Activated T-cell treated with anti-CD3 and anti-CD28 coated beads, Interleukin-2, amount 50 U/mL, for 1 hour (primary cell): Measurements from ENCODE around the gene RPRML.
"Not testable (repeated sequence)": the region's sequence is repeated elsewhere in the genome, so short reads cannot be mapped to it uniquely, and the experiment has no call there.

Source experiments
- DNase-seq: peaks from one replicate; pipeline ENCODE4 v3.0.0-alpha.2; 2020

Gene RPRML

GRCh38 chr17:46975287-46975686, 3.8 kb downstream of the RPRML start:
- DNase-seq = no peak

DNA sequence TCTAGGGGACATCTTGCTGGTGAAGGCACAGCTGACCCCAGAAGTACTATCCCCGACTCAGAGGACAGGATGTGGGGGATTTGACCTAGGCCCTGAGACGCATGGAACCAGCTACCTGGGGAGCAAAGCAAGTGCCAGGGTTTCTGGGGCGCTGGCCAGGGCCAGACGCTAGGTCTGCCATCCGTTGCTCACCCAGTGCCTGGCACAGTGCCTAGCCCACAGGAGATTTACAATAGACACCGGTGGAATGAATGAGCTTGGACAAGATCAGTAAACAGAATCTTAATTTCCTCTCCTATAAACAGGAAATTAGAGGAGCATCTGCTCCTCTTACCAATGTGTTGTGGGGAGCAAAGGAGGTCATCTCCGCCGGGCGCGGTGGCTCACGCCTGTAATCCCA, 5.0 kb downstream of the RPRML start:
- no peak for DNase-seq

DNA sequence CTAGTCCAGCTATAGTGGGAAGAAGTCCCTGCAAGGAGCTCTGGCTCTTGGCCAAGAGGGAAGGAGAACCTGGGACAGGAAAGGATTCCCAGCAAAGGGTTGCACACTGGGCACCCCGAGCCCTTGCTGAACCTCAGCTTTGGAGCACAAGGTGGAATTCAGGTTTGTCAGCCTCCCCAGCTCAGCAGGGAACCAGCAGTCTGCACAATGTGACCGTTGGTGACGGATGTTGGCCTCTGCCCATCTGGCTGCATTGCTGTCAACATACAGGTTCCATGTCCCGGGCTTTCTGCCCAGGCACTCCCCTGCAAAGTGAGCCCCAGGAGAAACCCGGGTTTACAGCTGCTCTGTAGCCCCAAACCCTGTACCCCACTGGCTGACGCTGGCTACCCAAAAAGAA, 6.7 kb downstream of the RPRML start:
- DNase-seq = no peak

- DNase-seq = no peak
Measured at GRCh38 chr17:46971647-46972300, 7.3 kb downstream of the RPRML start.

DNA sequence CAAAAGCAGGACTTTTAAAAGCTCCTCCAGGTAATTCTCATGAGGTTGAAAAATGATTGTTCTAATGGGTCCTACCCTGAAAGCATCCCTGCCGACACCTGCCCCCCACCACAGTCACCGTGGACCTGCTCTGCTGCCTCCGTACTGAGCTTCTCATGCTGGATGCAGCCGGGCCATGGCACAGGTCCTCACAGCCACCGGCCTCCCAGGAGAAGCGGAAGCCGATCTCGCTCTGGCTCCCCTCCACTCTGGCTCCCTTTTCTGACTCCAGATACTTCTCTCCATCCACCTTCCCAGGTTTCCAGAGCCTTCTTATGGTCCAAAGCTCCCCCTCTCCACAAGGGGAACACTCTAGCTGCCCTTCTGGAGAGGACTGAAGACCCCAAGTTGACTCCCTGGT, 10.2 kb downstream of the RPRML start:
- DNase-seq = no peak

DNA sequence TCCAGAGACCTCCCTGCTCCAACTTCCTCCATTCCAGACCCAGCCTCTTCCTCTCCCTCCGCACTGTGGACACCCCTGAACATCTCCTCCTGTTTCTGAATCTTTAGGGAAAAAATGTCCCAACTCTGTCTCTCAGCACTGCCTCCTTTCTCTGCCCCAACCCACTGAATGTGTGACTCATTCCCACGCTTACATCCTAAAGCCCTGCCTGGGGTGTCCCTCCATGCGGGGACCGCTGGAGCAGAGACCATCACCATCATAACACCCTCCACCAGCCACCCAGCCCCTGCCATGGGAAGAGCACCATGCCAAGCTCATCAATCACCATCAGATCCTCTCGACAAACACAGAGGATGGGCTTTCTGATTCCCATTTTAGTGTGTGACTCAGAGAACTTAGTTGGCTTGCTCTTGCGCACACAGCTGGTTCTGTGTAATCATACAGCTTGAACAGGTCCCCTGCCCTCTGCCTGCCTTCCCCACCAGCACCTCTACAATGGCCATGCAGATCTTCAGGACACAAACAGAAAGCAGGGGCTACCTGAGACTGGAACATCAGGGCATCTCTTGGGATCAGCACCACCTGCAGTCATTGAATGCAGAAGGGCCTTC, 10.7 kb downstream of the RPRML start:
- DNase-seq = no peak

GRCh38 chr17:46964315-46965265, 14.5 kb downstream of the RPRML start:
- no peak for DNase-seq

DNA sequence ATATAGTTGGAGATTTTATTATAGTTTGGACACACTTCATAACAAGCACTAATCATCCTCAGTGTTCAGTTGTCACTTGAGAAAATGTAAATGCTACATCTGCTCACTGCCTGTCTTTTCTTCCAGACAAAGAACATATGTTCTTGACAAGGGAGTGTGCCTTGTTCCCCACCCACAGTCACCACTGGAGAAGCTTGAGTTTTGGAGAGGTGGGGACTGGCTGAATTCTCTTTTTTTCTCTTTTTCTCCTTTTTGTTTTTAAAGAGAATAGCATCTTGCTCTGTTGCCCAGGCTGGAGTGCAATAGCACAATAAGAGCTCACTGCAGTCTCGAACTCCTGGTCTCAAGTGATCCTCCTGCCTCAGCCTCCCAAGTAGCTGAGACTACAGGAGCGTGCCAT, 15.5 kb downstream of the RPRML start:
- no peak for DNase-seq

DNA sequence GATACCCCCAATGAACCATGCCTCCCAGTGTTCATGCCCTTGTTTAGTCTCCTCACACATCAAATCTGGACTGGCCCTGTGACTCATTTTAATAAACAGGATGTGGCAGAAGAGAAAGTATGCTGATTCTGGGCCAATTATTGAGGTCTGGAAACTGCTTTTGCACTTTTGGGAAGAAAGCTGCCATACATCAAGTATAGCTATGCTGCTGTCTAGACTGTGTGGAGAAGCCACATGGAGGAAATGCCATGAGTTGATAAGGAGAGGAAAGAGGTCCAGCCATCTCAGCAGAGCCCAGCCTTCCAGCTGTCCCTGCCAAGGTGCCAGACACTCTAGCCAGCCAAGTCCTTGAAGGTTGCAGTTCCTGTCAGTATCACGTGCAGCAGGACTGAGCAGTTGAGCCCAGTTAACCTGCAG, 16.7 kb downstream of the RPRML start:
- no peak for DNase-seq

DNA sequence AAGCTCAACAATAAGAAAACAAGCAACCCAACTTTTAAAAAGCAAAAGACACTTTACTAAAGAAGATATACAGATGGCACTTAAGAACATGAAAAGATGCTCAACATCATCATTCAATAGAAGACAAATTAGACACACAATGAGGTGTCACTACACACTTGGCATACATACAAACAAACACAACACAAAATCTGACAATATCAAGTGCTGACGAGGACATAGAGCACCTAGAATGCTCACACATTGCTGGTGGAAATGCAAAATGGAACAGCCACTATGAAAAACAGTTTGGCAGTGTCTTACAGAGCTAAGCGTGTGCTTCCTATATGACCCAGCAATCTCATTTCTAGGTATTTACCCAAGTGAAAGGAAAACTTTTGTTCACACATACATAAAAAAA, 18.9 kb downstream of the RPRML start:
- no peak for DNase-seq

GRCh38 chr17:46958041-46958591, 20.9 kb downstream of the RPRML start:
- DNase-seq = no peak

- not testable (repeated sequence) for DNase-seq
Measured at GRCh38 chr17:46953191-46953590, 25.9 kb downstream of the RPRML start.

DNA sequence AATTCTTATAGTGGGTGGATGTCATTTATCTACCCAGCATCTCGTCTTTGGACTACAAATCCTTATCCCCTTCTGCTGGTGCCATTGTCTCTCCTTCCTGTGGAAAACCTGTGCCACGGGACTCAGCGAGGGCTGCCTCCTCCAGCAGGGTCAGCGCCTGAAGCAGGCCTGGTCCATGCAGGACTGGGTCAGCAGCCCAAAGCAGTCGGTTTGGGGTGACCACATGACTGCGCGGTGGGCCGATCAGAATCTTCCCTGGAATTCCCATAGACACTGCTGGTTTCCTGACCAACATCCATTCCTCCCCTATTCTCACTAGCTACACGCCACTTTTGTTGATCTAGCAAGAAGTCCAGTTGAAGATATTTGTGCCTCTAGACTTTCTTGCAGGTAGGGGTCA, 26.9 kb downstream of the RPRML start:
- no peak for DNase-seq

DNA sequence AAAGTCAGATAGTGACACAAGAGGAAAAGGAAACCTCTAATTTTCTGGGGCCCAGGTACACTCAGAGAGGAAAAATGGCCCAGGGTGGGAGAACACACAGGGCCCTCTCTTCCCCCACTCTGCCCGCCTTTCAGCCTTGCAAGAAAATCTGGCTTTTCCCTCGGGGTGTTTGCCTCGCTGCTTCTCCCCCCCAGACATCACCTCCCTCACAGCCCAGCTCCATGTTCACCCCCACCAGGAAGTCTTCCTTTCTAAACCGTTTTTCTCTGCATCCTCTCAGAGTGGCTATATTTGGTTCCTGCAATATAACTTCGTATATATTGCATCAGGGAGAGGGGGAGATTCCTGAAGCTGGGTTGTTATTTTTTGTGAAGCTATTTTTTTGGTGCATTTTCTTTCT, 27.3 kb downstream of the RPRML start:
- no peak for DNase-seq

DNA sequence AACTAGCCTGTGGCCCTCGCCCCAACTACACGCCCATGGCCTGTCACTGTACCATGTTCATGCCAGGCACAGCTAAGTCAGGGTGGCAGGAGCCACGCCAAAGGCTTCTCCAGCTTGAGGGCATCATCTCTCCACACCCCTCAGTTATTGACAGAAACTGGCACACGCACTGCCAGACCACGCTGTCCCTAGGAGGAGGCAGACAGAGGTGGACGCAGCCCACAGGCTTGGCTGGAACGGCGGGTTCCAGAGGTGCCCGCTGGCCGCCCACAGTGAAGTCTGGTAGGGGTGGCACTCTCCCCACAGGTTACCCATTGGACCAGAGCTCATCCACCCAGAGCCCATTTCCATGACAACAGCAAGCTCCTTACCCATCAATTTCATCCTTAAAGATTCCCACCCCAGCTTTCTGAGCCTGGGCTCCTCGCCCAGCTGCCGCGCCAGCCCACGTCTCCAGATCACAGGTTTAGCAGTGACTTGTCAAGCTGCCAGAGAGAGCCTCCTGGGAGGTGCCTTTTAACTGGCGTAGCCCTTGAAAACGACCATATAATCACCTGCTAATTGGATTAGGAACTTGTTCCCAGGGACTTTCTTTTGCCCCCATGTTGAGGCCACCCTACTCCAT, 27.9 kb downstream of the RPRML start:
- no peak for DNase-seq

DNA sequence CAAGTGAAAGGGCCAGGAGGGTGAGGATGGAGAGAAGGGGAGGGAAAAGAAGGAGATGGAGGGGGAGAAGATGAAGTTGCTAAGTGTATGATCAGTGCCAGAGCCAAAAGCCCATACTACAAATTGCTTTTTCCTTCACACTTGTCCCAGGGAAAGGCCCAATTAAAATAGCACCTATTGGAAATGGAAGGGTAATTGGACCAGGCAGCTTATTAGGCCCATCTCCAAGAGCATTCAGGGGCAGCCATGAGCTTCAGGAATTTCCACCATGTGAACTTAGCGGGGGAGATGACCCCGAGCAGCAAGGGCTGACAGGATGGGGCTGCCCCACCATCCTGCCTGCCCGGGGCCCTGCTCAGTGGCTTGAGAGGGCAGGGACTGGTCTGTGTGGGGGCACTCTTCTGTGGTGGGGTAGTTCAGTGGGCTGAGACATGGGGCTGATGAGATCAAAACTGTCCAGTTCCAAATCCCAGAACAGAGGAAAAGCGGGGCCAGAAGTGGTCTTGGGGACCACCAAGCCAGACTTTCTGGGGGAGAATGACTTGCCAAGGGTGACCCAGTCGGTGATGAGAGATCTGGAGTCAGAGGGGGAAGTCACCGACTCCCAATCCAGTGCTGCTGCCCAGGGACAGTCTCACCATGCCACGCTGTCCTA, 28.6 kb downstream of the RPRML start:
- no peak for DNase-seq

GRCh38 chr17:46949291-46950174, 29.5 kb downstream of the RPRML start:
- no peak for DNase-seq

- no peak for DNase-seq
Measured at GRCh38 chr17:46948544-46948943, 30.5 kb downstream of the RPRML start.

GRCh38 chr17:46947216-46947615, 31.8 kb downstream of the RPRML start:
- no peak for DNase-seq

DNA sequence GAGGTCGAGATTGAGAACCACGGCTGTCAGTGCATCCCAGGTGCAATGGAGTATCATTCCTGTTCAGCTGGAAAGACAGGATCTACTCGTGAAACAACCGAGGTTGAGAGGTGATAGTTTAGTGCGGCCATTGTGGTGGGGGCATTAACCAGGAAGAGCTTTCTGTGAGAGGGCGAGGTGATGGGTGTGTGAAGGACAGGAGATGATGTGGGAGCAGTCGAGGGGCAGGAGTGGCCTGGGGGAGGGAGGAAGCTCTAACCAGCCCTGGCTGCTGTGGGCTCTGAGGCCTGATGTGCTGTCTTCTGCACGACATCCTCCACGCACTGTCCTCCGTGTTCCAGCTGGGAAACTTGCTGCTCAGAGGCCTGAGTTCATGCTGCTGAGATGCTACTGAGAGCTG, 34.1 kb downstream of the RPRML start:
- no peak for DNase-seq
